Measurements from ENCODE around the gene NEK4.

- TF ChIP-seq SUZ12 (IDR thresholded peaks at IDR 0.05; ENCODE audit: extremely low read depth, insufficient read depth, insufficient read length) (no peak), YY1 (IDR thresholded peaks at IDR 0.05; ENCODE audit: insufficient read depth, insufficient read length) (no peak), ZNF274 (IDR thresholded peaks at IDR 0.05; ENCODE audit: low read depth, low read length) (no peak)
Measured at GRCh38 chr3:52788890-52789745, 18.4 kb upstream of the NEK4 start.
